ENCODE data around the gene WDR20.

DNA sequence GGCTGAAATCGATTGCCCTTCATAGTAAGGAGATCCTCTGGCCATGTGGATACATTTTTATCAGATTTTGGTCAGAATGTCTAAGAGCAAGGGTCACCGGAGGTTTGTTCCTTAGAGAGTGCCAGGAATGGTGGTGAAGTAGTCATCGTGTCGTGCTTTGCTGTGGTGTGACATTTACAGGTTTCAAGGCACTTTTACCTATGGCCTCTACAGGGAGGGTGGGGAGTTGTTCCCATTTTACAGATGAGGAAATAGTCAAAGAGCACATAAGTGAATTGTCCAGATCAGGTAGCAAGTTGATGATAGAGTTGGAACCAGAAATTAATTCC lies 57.2 kb downstream of the WDR20 start:
- TF ChIP-seq SUZ12 (IDR thresholded peaks at IDR 0.05; ENCODE audit: unreplicated experiment) (no peak), POLR2AphosphoS5 (IDR thresholded peaks at IDR 0.05; ENCODE audit: low read length) (no peak), TCF3 (IDR thresholded peaks at IDR 0.05; ENCODE audit: borderline replicate concordance, insufficient read depth, low read depth, low read length) (no peak), FOXM1 (IDR thresholded peaks at IDR 0.05; ENCODE audit: low read depth, low read length) (no peak), NFYB (IDR thresholded peaks at IDR 0.05; ENCODE audit: insufficient read depth, low read depth, low read length) (no peak)
- TF ChIP-seq, protein P1, sequence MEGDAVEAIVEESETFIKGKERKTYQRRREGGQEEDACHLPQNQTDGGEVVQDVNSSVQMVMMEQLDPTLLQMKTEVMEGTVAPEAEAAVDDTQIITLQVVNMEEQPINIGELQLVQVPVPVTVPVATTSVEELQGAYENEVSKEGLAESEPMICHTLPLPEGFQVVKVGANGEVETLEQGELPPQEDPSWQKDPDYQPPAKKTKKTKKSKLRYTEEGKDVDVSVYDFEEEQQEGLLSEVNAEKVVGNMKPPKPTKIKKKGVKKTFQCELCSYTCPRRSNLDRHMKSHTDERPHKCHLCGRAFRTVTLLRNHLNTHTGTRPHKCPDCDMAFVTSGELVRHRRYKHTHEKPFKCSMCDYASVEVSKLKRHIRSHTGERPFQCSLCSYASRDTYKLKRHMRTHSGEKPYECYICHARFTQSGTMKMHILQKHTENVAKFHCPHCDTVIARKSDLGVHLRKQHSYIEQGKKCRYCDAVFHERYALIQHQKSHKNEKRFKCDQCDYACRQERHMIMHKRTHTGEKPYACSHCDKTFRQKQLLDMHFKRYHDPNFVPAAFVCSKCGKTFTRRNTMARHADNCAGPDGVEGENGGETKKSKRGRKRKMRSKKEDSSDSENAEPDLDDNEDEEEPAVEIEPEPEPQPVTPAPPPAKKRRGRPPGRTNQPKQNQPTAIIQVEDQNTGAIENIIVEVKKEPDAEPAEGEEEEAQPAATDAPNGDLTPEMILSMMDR (IDR thresholded peaks at IDR 0.05 in 2 of 3, conservative IDR thresholded peaks at IDR 0.05 in 1 of 3; ENCODE audit: control insufficient read depth in 2 of 3, extremely low read depth in 1 of 3, insufficient read depth in 1 of 3, low read depth in 3 of 3, low read length in 3 of 3): no peak

All from GM12878 (cell line).